HepG2 (cell line): ENCODE results near the gene ESPNL. TPM values are rescaled to one million over a fixed set of nuclear protein-coding genes. Genes with fewer than 3 reads are reported as not detected.
A peak's percentile ranks its signal among the peaks of the same experiment; 100 is the strongest.

ENCODE experiments used
- ATAC-seq: fragments of 200-7000 bp; cut with Tn5 transposase; 3 replicates; pipeline ENCODE4 v1.9.1; 2020; ENCODE audit warnings: mild to moderate bottlenecking, moderate library complexity
- BruUV-seq: library from RNA; stranded (reverse); fragments of 400-500 nt; replicated peaks from 2 replicates; lab custom pipeline; 2021; lab: Mats Ljungman, UMichigan
- CTCF ChIA-PET: fragments of 300-600 bp; formaldehyde crosslinking; extraction: SDS; loops from one replicate; lab custom pipeline; 2021; ENCODE audit warnings: low total read pairs, inconsistent platforms, low intra/inter-chr PET ratio; lab: Yijun Ruan, JAX
- POLR2A ChIA-PET: fragments of 350-600 bp; sonication (Branson Sonifier 250); formaldehyde crosslinking; loops from one replicate; lab custom pipeline; 2020; ENCODE audit warnings: antibody characterized with exemption, inconsistent platforms; lab: Yijun Ruan, JAX
- DNase-seq: peaks from one replicate; pipeline ENCODE4 v3.0.0-alpha.2; 2015; ENCODE audit warnings: low spot score
- FAIRE-seq: peaks from 3 replicates; lab custom pipeline; 2011; peaks lifted over from hg19 to GRCh38; lab: Jason Lieb, UNC
- H2AFZ ChIP-seq: one replicate; pipeline ENCODE4 v1.6.1; 2011; ENCODE audit warnings: low read length, inconsistent platforms
- H3K27ac ChIP-seq: fragments of 300-600 bp; 3 replicates; pipeline ENCODE4 v1.8.0; 2011; ENCODE audit warnings: mixed run types, mild to moderate bottlenecking, mixed read lengths, low read length, inconsistent platforms; ENCODE audit not compliant: insufficient read depth; ENCODE audit errors: extremely low read length
- H3K27me3 ChIP-seq, 2 experiments: fragments of 200-600 bp in 1 of 2; 2 replicates in 1 of 2; 3 replicates in 1 of 2; pipeline versions ENCODE4 v1.6.0 to v1.8.0; 2011; ENCODE audit warnings: low read length in 2 of 2, mild to moderate bottlenecking in 2 of 2, moderate library complexity in 2 of 2, inconsistent platforms in 1 of 2; ENCODE audit not compliant: insufficient read depth in 2 of 2, control insufficient read depth in 1 of 2
- H3K36me3 ChIP-seq, 2 experiments: fragments of 200-600 bp in 1 of 2; replicated peaks in 1 of 2; 2 replicates in 1 of 2; 3 replicates in 1 of 2; pipeline versions ENCODE4 v1.5.1 to v1.8.0; 2011; ENCODE audit warnings: low read length in 2 of 2, inconsistent platforms in 1 of 2; ENCODE audit not compliant: insufficient read depth in 2 of 2, control insufficient read depth in 1 of 2
- H3K4me1 ChIP-seq: 2 replicates; pipeline ENCODE4 v1.5.1; 2012; ENCODE audit warnings: low read length, inconsistent platforms; ENCODE audit not compliant: insufficient read depth
- H3K4me2 ChIP-seq: 2 replicates; pipeline ENCODE4 v1.6.0; 2011; ENCODE audit warnings: low read depth, low read length, inconsistent platforms
- H3K4me3 ChIP-seq, 3 experiments: fragments of 200-600 bp in 1 of 3; sonication (generic), shearing (Covaris generic) in 1 of 3; replicated peaks in 1 of 3; 2 replicates each; pipeline ENCODE4 v1.5.1; 2011 to 2016; ENCODE audit warnings: low read length in 3 of 3, inconsistent platforms in 2 of 3, low read depth in 2 of 3, mild to moderate bottlenecking in 2 of 3, control low read depth in 1 of 3, mixed read lengths in 1 of 3; ENCODE audit not compliant: insufficient read depth in 1 of 3
- H3K79me2 ChIP-seq: one replicate; pipeline ENCODE4 v1.6.1; 2011; ENCODE audit warnings: low read length, inconsistent platforms; ENCODE audit not compliant: insufficient read depth
- H3K9ac ChIP-seq: 2 replicates; pipeline ENCODE4 v1.6.0; 2011; ENCODE audit warnings: mild to moderate bottlenecking, low read depth, low read length, inconsistent platforms; ENCODE audit not compliant: insufficient read depth
- H3K9me3 ChIP-seq: 2 replicates; pipeline ENCODE4 v1.5.1; 2012; ENCODE audit warnings: mild to moderate bottlenecking, low read length
- H4K20me1 ChIP-seq: 2 replicates; pipeline ENCODE4 v1.6.0; 2011; ENCODE audit warnings: inconsistent platforms, mild to moderate bottlenecking, low read length, moderate library complexity; ENCODE audit not compliant: insufficient read depth
- XRCC5 ChIP-seq: fragments of 200-400 bp; formaldehyde crosslinking; optimal IDR thresholded peaks from 2 replicates; pipeline ENCODE3; 2017; ENCODE audit warnings: mild to moderate bottlenecking, low read length
- ZNF460 ChIP-seq: sonication (generic); formaldehyde crosslinking; IDR thresholded peaks from 2 replicates; pipeline ENCODE4 v1.5.1; 2020; ENCODE audit warnings: missing genetic modification reagents, mild to moderate bottlenecking, borderline replicate concordance
- ZNF687 ChIP-seq: sonication (generic); formaldehyde crosslinking; IDR thresholded peaks from 2 replicates; pipeline ENCODE4 v1.5.1; 2020; ENCODE audit warnings: mild to moderate bottlenecking, missing genetic modification reagents, moderate library complexity
- ZNF788 ChIP-seq: sonication (generic); formaldehyde crosslinking; IDR thresholded peaks from 2 replicates; pipeline ENCODE4 v1.5.0; 2020; ENCODE audit warnings: mild to moderate bottlenecking, missing genetic modification reagents, borderline replicate concordance
- WGBS: methylation state at CpG from one replicate; pipeline ENCODE4 v1.1.6; 2017; ENCODE audit warnings: low lambda C conversion rate; 5-methylcytosine and 5-hydroxymethylcytosine counted together
- in situ Hi-C: cut with HindIII; loops from 2 replicates; pipeline ENCODE4 v1.10.0; 2017; ENCODE audit warnings: low pct_unique_long_range_greater_than_20kb; ENCODE audit not compliant: extremely low pct_ligation_motif_present
- intact Hi-C: fragments of 100-400 bp; cut with micrococcal nuclease; formaldehyde crosslinking; loops from one replicate; pipeline ENCODE4 v1.10.0; 2022; ENCODE audit not compliant: unreplicated experiment
- polyA plus RNA-seq, 8 experiments: library from polyadenylated mRNA; depleted of rRNA in 3 of 8; stranded (reverse) in 7 of 8; unstranded in 1 of 8; fragments of >200 nt; fragmentation: Illumina TruSeq in 4 of 8; extraction: Trizol in 4 of 8; gene quantifications; 2 replicates each; pipeline versions ENCODE4 v1.2.1 to v1.2.3, GENCODE V29; 2011 to 2016; ENCODE audit warnings: low read depth in 4 of 8, missing spikeins in 1 of 8, mixed read lengths in 1 of 8; ENCODE audit not compliant: insufficient read depth in 1 of 8
- total RNA-seq, 5 experiments: library from RNA; depleted of rRNA; stranded (reverse); fragments of >200 nt; fragmentation: Illumina TruSeq; extraction: Trizol; gene quantifications; 2 replicates each; pipeline ENCODE4 v1.2.3, GENCODE V29; 2016; ENCODE audit warnings: low read depth in 1 of 5

ESPNL gene
- total and polyA plus RNA-seq, 2 of the 13 experiments (the other 11 are each of a cell fraction or from before 2014, with no cell fraction given), result 0.45 to 0.80 TPM

- TF ChIP-seq ZNF687 (CRISPR knock-in tag) (peak; percentile 38; the same call in 1 of the 2 replicates), XRCC5 (peak; percentile 69)
- TF ChIP-seq, all 625 proteins: peak for 9
These were observed 20.5 kb downstream of the ESPNL start (continued) for GRCh38 chr2:238120463-238121298.

GRCh38 chr2:238121511-238122286 is 21.6 kb downstream of the ESPNL start:
- in situ Hi-C loops (no loop called here), intact Hi-C loops (no loop called here)
- no peak for FAIRE-seq
- Histone ChIP-seq H3K4me2 (no peak overlapping the region), H2AFZ (no peak overlapping the region), H3K36me3 (no peaks in the 10 kb centered on the region), H4K20me1 (no peaks in the 10 kb centered on the region), H3K9me3 (no peaks in the 10 kb centered on the region), H3K27ac (no peak overlapping the region), H3K79me2 (no peaks in the 10 kb centered on the region), H3K9ac (no peak overlapping the region), H3K27me3 (peaks cover 3 to 51% of the 10 kb centered on the region in 2 experiments), H3K4me3 (no peak overlapping the region), H3K4me1 (peaks cover 15% of the 10 kb centered on the region)
- TF ChIP-seq ZNF460 (peak; percentile 62; the same call in 1 of the 2 replicates), ZNF788 (no peak)
- POLR2A ChIA-PET, result no interaction called here
- no peak for DNase-seq
- 53% methylated on average over 22 of the region's 27 CpGs for WGBS
- CTCF ChIA-PET, result interaction anchor here (1.5 kb wide), 1 partner anchor 18 kb away, joined by 6 read pairs; no protein-coding TSS in a partner anchor
- no peak for ATAC-seq
- no TSS peak for BruUV-seq
